ENCODE results near the gene CCNB2.
"Not testable (repeated sequence)": the region's sequence is repeated elsewhere in the genome, so short reads cannot be mapped to it uniquely, and the experiment has no call there.

CCNB2 gene

GRCh38 chr15:59104912-59105732, at the start of gene CCNB2:
Gene CCNB2 (plus strand): TSS chr15:59105146. CDS start chr15:59105269, 123 bp downstream.
- peak; percentile 88 for DNase-seq

GRCh38 chr15:59059076-59059597, 45.8 kb upstream of the CCNB2 start:
- no peak for DNase-seq

- no peak for DNase-seq
Observed at GRCh38 chr15:59060348-59060747, 44.6 kb upstream of the CCNB2 start.

- DNase-seq: no peak
Observed at GRCh38 chr15:59063042-59063441, 41.9 kb upstream of the CCNB2 start.

- DNase-seq: no peak
Observed at GRCh38 chr15:59069430-59069829, 35.5 kb upstream of the CCNB2 start.

- no peak for DNase-seq
Observed at GRCh38 chr15:59074607-59075006, 30.3 kb upstream of the CCNB2 start.

GRCh38 chr15:59087731-59088130, 17.2 kb upstream of the CCNB2 start:
- DNase-seq: no peak

GRCh38 chr15:59094077-59094476, 10.9 kb upstream of the CCNB2 start:
- DNase-seq: no peak

- DNase-seq: no peak
Observed at GRCh38 chr15:59096429-59096828, 8.5 kb upstream of the CCNB2 start.

- no peak for DNase-seq
Observed at GRCh38 chr15:59099162-59099685, 5.7 kb upstream of the CCNB2 start.

- no peak for DNase-seq
Observed at GRCh38 chr15:59104602-59104911, 389 bp upstream of the CCNB2 start.

GRCh38 chr15:59105854-59106253, 908 bp downstream of the CCNB2 start:
- no peak for DNase-seq

- DNase-seq: no peak
Observed at GRCh38 chr15:59111251-59111650, 6.3 kb downstream of the CCNB2 start.

- DNase-seq: no peak
Observed at GRCh38 chr15:59115047-59115446, 10.1 kb downstream of the CCNB2 start.

- no peak for DNase-seq
Observed at GRCh38 chr15:59116141-59116540, 11.2 kb downstream of the CCNB2 start.

GRCh38 chr15:59116771-59117170, 11.8 kb downstream of the CCNB2 start:
- DNase-seq: no peak

- no peak for DNase-seq
Observed at GRCh38 chr15:59119625-59120024, 14.7 kb downstream of the CCNB2 start.

GRCh38 chr15:59120937-59121336, 16.0 kb downstream of the CCNB2 start:
- DNase-seq: no peak

- DNase-seq: no peak
Observed at GRCh38 chr15:59124261-59124660, 19.3 kb downstream of the CCNB2 start.

- DNase-seq: not testable (repeated sequence)
Observed at GRCh38 chr15:59125683-59126082, 20.7 kb downstream of the CCNB2 start.

GRCh38 chr15:59127255-59127654, 22.3 kb downstream of the CCNB2 start:
- not testable (repeated sequence) for DNase-seq

- DNase-seq: no peak
Observed at GRCh38 chr15:59131456-59131855, 26.5 kb downstream of the CCNB2 start.

- no peak for DNase-seq
Observed at GRCh38 chr15:59131969-59132562, 27.1 kb downstream of the CCNB2 start.

- no peak for DNase-seq
Observed at GRCh38 chr15:59133929-59134427, 29.0 kb downstream of the CCNB2 start.
